Measurements from ENCODE around the gene RASAL2.
"Not testable (repeated sequence)": the region's sequence is repeated elsewhere in the genome, so short reads cannot be mapped to it uniquely, and the experiment has no call there.

Gene RASAL2

GRCh38 chr1:178238722-178239510 lies 145.0 kb downstream of the RASAL2 start:
- H3K4me3 Mint-ChIP-seq: no peak overlapping the region
- no peak overlapping the region for H3K27ac Mint-ChIP-seq
- no peaks in the 10 kb centered on the region for H3K4me1 Mint-ChIP-seq

GRCh38 chr1:178241057-178241456 lies 147.2 kb downstream of the RASAL2 start:
- no peaks in the 10 kb centered on the region for H3K4me1 Mint-ChIP-seq
- H3K4me3 Mint-ChIP-seq: no peak overlapping the region
- DNase-seq (no peak), ATAC-seq (no peak)
- H3K27ac Mint-ChIP-seq: no peak overlapping the region
- H3K9me3 Mint-ChIP-seq: no peaks in the 10 kb centered on the region
- H3K27me3 Mint-ChIP-seq: peaks cover 2% of the 10 kb centered on the region
- no peaks in the 10 kb centered on the region for H3K36me3 Mint-ChIP-seq (ENCODE audit: low read depth)

More at GRCh38 chr1:178238722-178239510, 145.0 kb downstream of the RASAL2 start:
- Mint-ChIP-seq H3K36me3 (ENCODE audit: low read depth) (no peaks in the 10 kb centered on the region), H3K9me3 (no peaks in the 10 kb centered on the region), H3K27me3 (no peaks in the 10 kb centered on the region)
- DNase-seq (no peak), ATAC-seq (no peak)

GRCh38 chr1:178241837-178242236 lies 147.9 kb downstream of the RASAL2 start:
- H3K4me3 Mint-ChIP-seq: no peak overlapping the region
- no peaks in the 10 kb centered on the region for H3K36me3 Mint-ChIP-seq (ENCODE audit: low read depth)
- ATAC-seq (no peak), DNase-seq (no peak)
- H3K27ac Mint-ChIP-seq: no peak overlapping the region
- H3K4me1 Mint-ChIP-seq: no peaks in the 10 kb centered on the region
- peaks cover 2% of the 10 kb centered on the region for H3K27me3 Mint-ChIP-seq
- H3K9me3 Mint-ChIP-seq: no peaks in the 10 kb centered on the region

GRCh38 chr1:178243119-178243518 lies 149.2 kb downstream of the RASAL2 start:
- Mint-ChIP-seq H3K27ac (no peak overlapping the region), H3K9me3 (peaks cover 7% of the 10 kb centered on the region), H3K27me3 (peaks cover 5% of the 10 kb centered on the region), H3K36me3 (ENCODE audit: low read depth) (no peaks in the 10 kb centered on the region), H3K4me3 (no peak overlapping the region), H3K4me1 (no peaks in the 10 kb centered on the region)
- ATAC-seq (no peak), DNase-seq (no peak)

GRCh38 chr1:178243890-178244289 lies 150.0 kb downstream of the RASAL2 start:
- DNase-seq (no peak), ATAC-seq (no peak)
- H3K4me3 Mint-ChIP-seq: no peak overlapping the region
- H3K9me3 Mint-ChIP-seq: peaks cover 10% of the 10 kb centered on the region
- no peaks in the 10 kb centered on the region for H3K4me1 Mint-ChIP-seq
- H3K36me3 Mint-ChIP-seq (ENCODE audit: low read depth): no peaks in the 10 kb centered on the region
- peaks cover 6% of the 10 kb centered on the region for H3K27me3 Mint-ChIP-seq
- H3K27ac Mint-ChIP-seq: no peak overlapping the region

- not testable (repeated sequence) for H3K27ac Mint-ChIP-seq; H3K4me3 Mint-ChIP-seq; H3K4me1 Mint-ChIP-seq; H3K27me3 Mint-ChIP-seq; DNase-seq; ATAC-seq; H3K36me3 Mint-ChIP-seq (ENCODE audit: low read depth)
- peaks cover 10% of the 10 kb centered on the region for H3K9me3 Mint-ChIP-seq
Measured at GRCh38 chr1:178248284-178248683, 154.4 kb downstream of the RASAL2 start.

GRCh38 chr1:178253581-178253980 lies 159.7 kb downstream of the RASAL2 start:
- H3K36me3 Mint-ChIP-seq (ENCODE audit: low read depth); DNase-seq; ATAC-seq; H3K27me3 Mint-ChIP-seq; H3K27ac Mint-ChIP-seq; H3K4me1 Mint-ChIP-seq; H3K4me3 Mint-ChIP-seq: not testable (repeated sequence)
- H3K9me3 Mint-ChIP-seq: peaks cover 13% of the 10 kb centered on the region

- Mint-ChIP-seq H3K27me3 (no peaks in the 10 kb centered on the region), H3K9me3 (peaks cover 18% of the 10 kb centered on the region), H3K27ac (no peak overlapping the region), H3K4me1 (no peaks in the 10 kb centered on the region), H3K4me3 (no peak overlapping the region), H3K36me3 (ENCODE audit: low read depth) (no peaks in the 10 kb centered on the region)
- ATAC-seq (no peak), DNase-seq (no peak)
Measured at GRCh38 chr1:178254433-178254832, 160.5 kb downstream of the RASAL2 start.

GRCh38 chr1:178258536-178258935 lies 164.6 kb downstream of the RASAL2 start:
- no peaks in the 10 kb centered on the region for H3K4me1 Mint-ChIP-seq
- H3K27me3 Mint-ChIP-seq: no peaks in the 10 kb centered on the region
- H3K36me3 Mint-ChIP-seq (ENCODE audit: low read depth): no peaks in the 10 kb centered on the region
- H3K9me3 Mint-ChIP-seq: peaks cover 18% of the 10 kb centered on the region
- H3K27ac Mint-ChIP-seq: no peak overlapping the region
- DNase-seq (no peak), ATAC-seq (no peak)
- no peak overlapping the region for H3K4me3 Mint-ChIP-seq

- no peak overlapping the region for H3K4me3 Mint-ChIP-seq
Measured at GRCh38 chr1:178262120-178262500, 168.2 kb downstream of the RASAL2 start.

GRCh38 chr1:178263341-178263740 lies 169.4 kb downstream of the RASAL2 start:
- H3K9me3 Mint-ChIP-seq: peaks cover 4% of the 10 kb centered on the region
- ATAC-seq: no peak
- no peaks in the 10 kb centered on the region for H3K36me3 Mint-ChIP-seq (ENCODE audit: low read depth)
- no peak overlapping the region for H3K27ac Mint-ChIP-seq
- H3K27me3 Mint-ChIP-seq: no peaks in the 10 kb centered on the region
- no peaks in the 10 kb centered on the region for H3K4me1 Mint-ChIP-seq
- no peak for DNase-seq
- no peak overlapping the region for H3K4me3 Mint-ChIP-seq

More at GRCh38 chr1:178262120-178262500, 168.2 kb downstream of the RASAL2 start:
- Mint-ChIP-seq H3K27ac (no peak overlapping the region), H3K9me3 (peaks cover 4% of the 10 kb centered on the region), H3K27me3 (no peaks in the 10 kb centered on the region), H3K4me1 (no peaks in the 10 kb centered on the region), H3K36me3 (ENCODE audit: low read depth) (no peaks in the 10 kb centered on the region)
- no peak for DNase-seq
- no peak for ATAC-seq

GRCh38 chr1:178266113-178266512 lies 172.2 kb downstream of the RASAL2 start:
- ATAC-seq (no peak), DNase-seq (no peak)
- Mint-ChIP-seq H3K9me3 (no peaks in the 10 kb centered on the region), H3K4me3 (no peak overlapping the region), H3K27me3 (no peaks in the 10 kb centered on the region), H3K4me1 (no peaks in the 10 kb centered on the region), H3K27ac (no peak overlapping the region), H3K36me3 (ENCODE audit: low read depth) (no peaks in the 10 kb centered on the region)

- Mint-ChIP-seq H3K36me3 (ENCODE audit: low read depth) (no peaks in the 10 kb centered on the region), H3K9me3 (no peaks in the 10 kb centered on the region), H3K27me3 (no peaks in the 10 kb centered on the region), H3K4me3 (no peak overlapping the region), H3K27ac (no peak overlapping the region), H3K4me1 (no peaks in the 10 kb centered on the region)
- ATAC-seq (no peak), DNase-seq (no peak)
Measured at GRCh38 chr1:178266619-178267066, 172.7 kb downstream of the RASAL2 start.

- DNase-seq: no peak
Measured at GRCh38 chr1:178267646-178268094, 173.8 kb downstream of the RASAL2 start.

GRCh38 chr1:178271471-178271870 lies 177.6 kb downstream of the RASAL2 start:
- Mint-ChIP-seq H3K27ac (no peak overlapping the region), H3K27me3 (no peaks in the 10 kb centered on the region), H3K9me3 (no peaks in the 10 kb centered on the region), H3K4me3 (no peak overlapping the region), H3K36me3 (ENCODE audit: low read depth) (no peaks in the 10 kb centered on the region), H3K4me1 (no peaks in the 10 kb centered on the region)
- no peak for DNase-seq
- ATAC-seq: no peak

More at GRCh38 chr1:178267646-178268094, 173.8 kb downstream of the RASAL2 start:
- Mint-ChIP-seq H3K4me3 (no peak overlapping the region), H3K27ac (no peak overlapping the region), H3K36me3 (ENCODE audit: low read depth) (no peaks in the 10 kb centered on the region), H3K4me1 (no peaks in the 10 kb centered on the region), H3K27me3 (no peaks in the 10 kb centered on the region), H3K9me3 (no peaks in the 10 kb centered on the region)
- no peak for ATAC-seq
